Duodenal mucosa (tissue), 2 donors: ENCODE results near the gene TEX2.
"Not testable (repeated sequence)": the region's sequence is repeated elsewhere in the genome, so short reads cannot be mapped to it uniquely, and the experiment has no call there.

Experiments used
- H3K27ac ChIP-seq: one replicate; pipeline ENCODE4 v1.7.0; 2013; ENCODE audit warnings: low read depth, low read length
- H3K27me3 ChIP-seq, 2 donors: one replicate each; pipeline ENCODE4 v1.7.0; 2013; ENCODE audit warnings: low read length in 2 of 2, control low read depth in 1 of 2; ENCODE audit not compliant: insufficient read depth in 2 of 2, control insufficient read depth in 1 of 2
- H3K36me3 ChIP-seq, 2 donors: one replicate each; pipeline ENCODE4 v1.7.0; 2013; ENCODE audit warnings: low read length in 2 of 2, control low read depth in 1 of 2; ENCODE audit not compliant: insufficient read depth in 2 of 2, control insufficient read depth in 1 of 2
- H3K4me1 ChIP-seq, 2 donors: one replicate each; pipeline ENCODE4 v1.7.0; 2013; ENCODE audit warnings: low read length in 2 of 2, control low read depth in 1 of 2; ENCODE audit not compliant: insufficient read depth in 2 of 2, control insufficient read depth in 1 of 2
- H3K4me3 ChIP-seq, 2 donors: one replicate each; pipeline ENCODE4 v1.7.0; 2013; ENCODE audit warnings: low read length in 2 of 2, low read depth in 1 of 2
- H3K9ac ChIP-seq, 2 donors: one replicate each; pipeline ENCODE4 v1.7.0; 2013; ENCODE audit warnings: low read length in 2 of 2, low read depth in 1 of 2
- H3K9me3 ChIP-seq, 2 donors: one replicate each; pipeline ENCODE4 v1.7.0; 2013; ENCODE audit warnings: low read length in 2 of 2, control low read depth in 1 of 2; ENCODE audit not compliant: control insufficient read depth in 1 of 2

TEX2 gene

GRCh38 chr17:64120972-64121786 lies 141.9 kb downstream of the TEX2 start:
- peaks cover 43% of the 10 kb centered on the region in 2 donors for H3K4me1 ChIP-seq
- not testable (repeated sequence) for H3K27ac ChIP-seq

GRCh38 chr17:64120159-64120810 lies 142.8 kb downstream of the TEX2 start:
- no peak overlapping the region for H3K27ac ChIP-seq

More at GRCh38 chr17:64120972-64121786, 141.9 kb downstream of the TEX2 start:
- not testable (repeated sequence) for H3K27me3 ChIP-seq, H3K36me3 ChIP-seq, H3K9me3 ChIP-seq
- Histone ChIP-seq H3K9ac (peak overlapping the region; percentile 53 to 61), H3K4me3 (peak overlapping the region; percentile 38 to 41)

GRCh38 chr17:64117981-64118979 lies 144.8 kb downstream of the TEX2 start:
- no peaks in the 10 kb centered on the region for H3K9me3 ChIP-seq
- H3K36me3 ChIP-seq: peaks cover 0 to 3% of the 10 kb centered on the region in 2 donors
- no peaks in the 10 kb centered on the region for H3K27me3 ChIP-seq
- H3K4me1 ChIP-seq: peaks cover 56 to 61% of the 10 kb centered on the region in 2 donors
- H3K9ac ChIP-seq: peak overlapping the region in 1 of 2 donors; percentile 15
- no peak overlapping the region for H3K27ac ChIP-seq
- H3K4me3 ChIP-seq: no peak overlapping the region

More at GRCh38 chr17:64120159-64120810, 142.8 kb downstream of the TEX2 start:
- H3K9me3 ChIP-seq: no peaks in the 10 kb centered on the region
- peaks cover 47 to 52% of the 10 kb centered on the region in 2 donors for H3K4me1 ChIP-seq
- peak overlapping the region in 1 of 2 donors; percentile 41 for H3K4me3 ChIP-seq
- no peaks in the 10 kb centered on the region for H3K27me3 ChIP-seq
- H3K36me3 ChIP-seq: peaks cover 0 to 3% of the 10 kb centered on the region in 2 donors
- H3K9ac ChIP-seq: peak overlapping the region in 1 of 2 donors; percentile 53

GRCh38 chr17:64115822-64116534 lies 147.1 kb downstream of the TEX2 start:
- no peak overlapping the region for H3K9ac ChIP-seq
- H3K9me3 ChIP-seq: no peaks in the 10 kb centered on the region
- H3K36me3 ChIP-seq: no peaks in the 10 kb centered on the region
- H3K27ac ChIP-seq: no peak overlapping the region
- no peak overlapping the region for H3K4me3 ChIP-seq
- H3K27me3 ChIP-seq: no peaks in the 10 kb centered on the region
- peaks cover 52 to 54% of the 10 kb centered on the region in 2 donors for H3K4me1 ChIP-seq

GRCh38 chr17:64115043-64115698 lies 147.9 kb downstream of the TEX2 start:
- Histone ChIP-seq H3K27me3 (no peaks in the 10 kb centered on the region), H3K9me3 (no peaks in the 10 kb centered on the region), H3K27ac (no peak overlapping the region), H3K36me3 (no peaks in the 10 kb centered on the region), H3K9ac (no peak overlapping the region), H3K4me3 (no peak overlapping the region), H3K4me1 (peaks cover 44 to 46% of the 10 kb centered on the region in 2 donors)

- H3K36me3 ChIP-seq: no peaks in the 10 kb centered on the region
- H3K9ac ChIP-seq: no peak overlapping the region
- peaks cover 34 to 40% of the 10 kb centered on the region in 2 donors for H3K4me1 ChIP-seq
- H3K27ac ChIP-seq: no peak overlapping the region
- no peaks in the 10 kb centered on the region for H3K27me3 ChIP-seq
- H3K9me3 ChIP-seq: no peaks in the 10 kb centered on the region
- no peak overlapping the region for H3K4me3 ChIP-seq
Measured at GRCh38 chr17:64113006-64113405, 150.1 kb downstream of the TEX2 start.

- Histone ChIP-seq H3K27ac (no peak overlapping the region), H3K36me3 (no peaks in the 10 kb centered on the region), H3K4me1 (peaks cover 39 to 44% of the 10 kb centered on the region in 2 donors), H3K9me3 (no peaks in the 10 kb centered on the region), H3K4me3 (no peak overlapping the region), H3K9ac (no peak overlapping the region), H3K27me3 (no peaks in the 10 kb centered on the region)
Measured at GRCh38 chr17:64111831-64112230, 151.2 kb downstream of the TEX2 start.

GRCh38 chr17:64110379-64111152 lies 152.5 kb downstream of the TEX2 start:
- H3K4me1 ChIP-seq: peaks cover 44 to 48% of the 10 kb centered on the region in 2 donors
- H3K9ac ChIP-seq: no peak overlapping the region
- H3K9me3 ChIP-seq: no peaks in the 10 kb centered on the region
- no peaks in the 10 kb centered on the region for H3K36me3 ChIP-seq
- no peak overlapping the region for H3K4me3 ChIP-seq
- H3K27ac ChIP-seq: no peak overlapping the region
- H3K27me3 ChIP-seq: no peaks in the 10 kb centered on the region
